WTC11 (cell line): Measurements from ENCODE around the gene PAFAH2. TPM values are rescaled to one million over a fixed set of nuclear protein-coding genes. Genes with fewer than 3 reads are reported as not detected.

Experiments
- ATAC-seq: fragments of 200-7000 bp; cut with Tn5 transposase; 2 replicates; pipeline ENCODE4 v1.10.0; 2021; ENCODE audit warnings: mild to moderate bottlenecking, moderate library complexity
- CTCF ChIA-PET: fragments of 300-600 bp; sonication (Branson Sonifier 250); formaldehyde crosslinking; loops from one replicate; lab custom pipeline; 2021; ENCODE audit warnings: antibody characterized with exemption; lab: Charles Lee
- POLR2A ChIA-PET: fragments of 350-600 bp; sonication (Branson Sonifier 250); formaldehyde crosslinking; loops from one replicate; lab custom pipeline; 2021; ENCODE audit warnings: antibody characterized with exemption; lab: Charles Lee
- DNase-seq: peaks from one replicate; pipeline ENCODE4 v3.0.0; 2021; ENCODE audit warnings: low spot score
- H3K27ac Mint-ChIP-seq: 2 replicates; pipeline ENCODE4 v1.8.0; 2021; ENCODE audit warnings: mixed read lengths
- H3K27me3 Mint-ChIP-seq: 2 replicates; pipeline ENCODE4 v1.8.0; 2021; ENCODE audit warnings: low read depth, mild to moderate bottlenecking, moderate library complexity, mixed read lengths
- H3K36me3 Mint-ChIP-seq: 2 replicates; pipeline ENCODE4 v1.8.0; 2021; ENCODE audit warnings: mixed read lengths
- H3K4me1 Mint-ChIP-seq: 2 replicates; pipeline ENCODE4 v1.8.0; 2022; ENCODE audit warnings: mixed read lengths
- H3K4me3 Mint-ChIP-seq: 2 replicates; pipeline ENCODE4 v1.8.0; 2021; ENCODE audit warnings: mild to moderate bottlenecking, moderate library complexity, mixed read lengths
- H3K9me3 Mint-ChIP-seq: 2 replicates; pipeline ENCODE4 v1.8.0; 2021; ENCODE audit warnings: mixed read lengths
- AFF4 ChIP-seq: sonication (generic); formaldehyde crosslinking; IDR thresholded peaks from 2 replicates; pipeline ENCODE4 v1.8.1; 2023; ENCODE audit warnings: mild to moderate bottlenecking, missing genetic modification reagents, borderline replicate concordance
- AR ChIP-seq: fragments of 250-450 bp; sonication (Bioruptor Pico); IDR thresholded peaks from 2 replicates; pipeline ENCODE4 v1.9.0; 2021; ENCODE audit warnings: mild to moderate bottlenecking
- ATF2 ChIP-seq: sonication (generic); formaldehyde crosslinking; IDR thresholded peaks from 2 replicates; pipeline ENCODE4 v1.8.1; 2022; ENCODE audit warnings: low read depth, missing genetic modification reagents, borderline replicate concordance
- ATF3 ChIP-seq: sonication (generic); formaldehyde crosslinking; conservative IDR thresholded peaks from 2 replicates; pipeline ENCODE4 v1.8.1; 2022; ENCODE audit warnings: mild to moderate bottlenecking, missing genetic modification reagents
- E2F1 ChIP-seq: sonication (generic); formaldehyde crosslinking; IDR thresholded peaks from 2 replicates; pipeline ENCODE4 v1.8.0; 2022; ENCODE audit warnings: mild to moderate bottlenecking, missing genetic modification reagents
- ELF4 ChIP-seq: sonication (generic); formaldehyde crosslinking; IDR thresholded peaks from 2 replicates; pipeline ENCODE4 v1.8.1; 2022; ENCODE audit warnings: low read depth, mild to moderate bottlenecking, moderate library complexity, missing genetic modification reagents
- FOXP4 ChIP-seq: sonication (generic); formaldehyde crosslinking; IDR thresholded peaks from 2 replicates; pipeline ENCODE4 v1.8.0; 2022; ENCODE audit warnings: mild to moderate bottlenecking, missing genetic modification reagents
- IRF1 ChIP-seq: sonication (generic); formaldehyde crosslinking; IDR thresholded peaks from 2 replicates; pipeline ENCODE4 v1.8.0; 2023; ENCODE audit warnings: missing genetic modification reagents
- KAT7 ChIP-seq: sonication (generic); formaldehyde crosslinking; IDR thresholded peaks from 2 replicates; pipeline ENCODE4 v1.8.1; 2023; ENCODE audit warnings: missing genetic modification reagents, mild to moderate bottlenecking, borderline replicate concordance
- MXD4 ChIP-seq: fragments of 250-450 bp; sonication (Bioruptor Pico); IDR thresholded peaks from 2 replicates; pipeline ENCODE4 v1.8.0; 2021; ENCODE audit warnings: mild to moderate bottlenecking, moderate library complexity, borderline replicate concordance
- NR3C1 ChIP-seq: sonication (generic); formaldehyde crosslinking; conservative IDR thresholded peaks from 2 replicates; pipeline ENCODE4 v1.8.1; 2023; ENCODE audit warnings: low read depth, mild to moderate bottlenecking, missing genetic modification reagents
- RELA ChIP-seq: sonication (generic); formaldehyde crosslinking; IDR thresholded peaks from 2 replicates; pipeline ENCODE4 v1.8.1; 2022; ENCODE audit warnings: missing genetic modification reagents, mild to moderate bottlenecking, borderline replicate concordance
- SOX15 ChIP-seq: fragments of 250-450 bp; sonication (Bioruptor Pico); IDR thresholded peaks from 2 replicates; pipeline ENCODE4 v1.9.0; 2021; ENCODE audit warnings: mild to moderate bottlenecking
- SP1 ChIP-seq: sonication (generic); formaldehyde crosslinking; conservative IDR thresholded peaks from 2 replicates; pipeline ENCODE4 v1.8.1; 2022; ENCODE audit warnings: missing genetic modification reagents
- TEAD1 ChIP-seq: sonication (generic); formaldehyde crosslinking; IDR thresholded peaks from 2 replicates; pipeline ENCODE4 v1.8.0; 2022; ENCODE audit warnings: mild to moderate bottlenecking, missing genetic modification reagents
- TEAD4 ChIP-seq: sonication (generic); formaldehyde crosslinking; IDR thresholded peaks from 2 replicates; pipeline ENCODE4 v1.8.0; 2022; ENCODE audit warnings: mild to moderate bottlenecking, missing genetic modification reagents
- ZBTB43 ChIP-seq: sonication (generic); formaldehyde crosslinking; IDR thresholded peaks from 2 replicates; pipeline ENCODE4 v1.8.1; 2023; ENCODE audit warnings: mild to moderate bottlenecking, missing genetic modification reagents
- ZNF219 ChIP-seq: sonication (generic); formaldehyde crosslinking; IDR thresholded peaks from 2 replicates; pipeline ENCODE4 v1.8.0; 2023; ENCODE audit warnings: missing genetic modification reagents, mild to moderate bottlenecking, borderline replicate concordance
- ZNF396 ChIP-seq: fragments of 250-450 bp; sonication (Bioruptor Pico); IDR thresholded peaks from 2 replicates; pipeline ENCODE4 v1.8.0; 2021; ENCODE audit warnings: mild to moderate bottlenecking, moderate library complexity, borderline replicate concordance
- total RNA-seq: library from RNA; stranded (reverse); gene quantifications from 3 replicates; pipeline ENCODE4 v1.2.3, GENCODE V29; 2021

PAFAH2 gene
- total RNA-seq, 1 experiment from 2014 or later, result 11.5 TPM

GRCh38 chr1:26041401-26041800 lies 43.5 kb upstream of the PAFAH2 start:
- no peak overlapping the region for H3K27ac Mint-ChIP-seq
- H3K9me3 Mint-ChIP-seq, result no peaks in the 10 kb centered on the region
- CTCF ChIA-PET, result interaction anchor here (0.7 to 1.8 kb wide), 5 partner anchors 12 to 149 kb away, joined by 3 to 5 read pairs (median 3); partner anchors contain the start of genes CATSPER4 and ZNF593
- peaks cover 59% of the 10 kb centered on the region for H3K27me3 Mint-ChIP-seq
- no peak for DNase-seq
- no peak for TF ChIP-seq ATF2 (CRISPR knock-in tag)
- no peak for TF ChIP-seq ZNF396 (CRISPR knock-in tag)
- TF ChIP-seq E2F1, result no peak
- no peak for TF ChIP-seq TEAD4
- no peak for TF ChIP-seq RELA (CRISPR knock-in tag)
- no peak for TF ChIP-seq KAT7 (CRISPR knock-in tag)
- TF ChIP-seq FOXP4 (CRISPR knock-in tag), result no peak
- no peak for TF ChIP-seq TEAD1 (CRISPR knock-in tag)
- TF ChIP-seq AFF4 (CRISPR knock-in tag), result no peak
- no peak for TF ChIP-seq MXD4 (CRISPR knock-in tag)
- TF ChIP-seq NR3C1, result no peak
- TF ChIP-seq AR, result no peak
- no peak for TF ChIP-seq ZBTB43 (CRISPR knock-in tag)
- no peak for TF ChIP-seq SP1 (CRISPR knock-in tag)
- TF ChIP-seq ZNF219 (CRISPR knock-in tag), result no peak
- no peak for TF ChIP-seq SOX15 (CRISPR knock-in tag)
- TF ChIP-seq ELF4 (CRISPR knock-in tag), result no peak
- no peak for TF ChIP-seq IRF1 (CRISPR knock-in tag)
- no peak for TF ChIP-seq ATF3 (CRISPR knock-in tag)
- TF ChIP-seq, all 79 proteins: peak for 0
- peaks cover 3% of the 10 kb centered on the region for H3K4me1 Mint-ChIP-seq
- H3K4me3 Mint-ChIP-seq, result no peak overlapping the region
- POLR2A ChIA-PET, result no interaction called here
- no peaks in the 10 kb centered on the region for H3K36me3 Mint-ChIP-seq
- ATAC-seq, result no peak
